Stimulated activated CD8-positive, alpha-beta memory T cell treated with anti-CD3 and anti-CD28 coated beads, Interleukin-4, amount 100 ng/mL, for 48 hours (primary cell): ENCODE measurements around the gene ZNF276.

Experiments
- DNase-seq: peaks from one replicate; pipeline ENCODE4 v3.0.0-alpha.2; 2020

Gene ZNF276

DNA sequence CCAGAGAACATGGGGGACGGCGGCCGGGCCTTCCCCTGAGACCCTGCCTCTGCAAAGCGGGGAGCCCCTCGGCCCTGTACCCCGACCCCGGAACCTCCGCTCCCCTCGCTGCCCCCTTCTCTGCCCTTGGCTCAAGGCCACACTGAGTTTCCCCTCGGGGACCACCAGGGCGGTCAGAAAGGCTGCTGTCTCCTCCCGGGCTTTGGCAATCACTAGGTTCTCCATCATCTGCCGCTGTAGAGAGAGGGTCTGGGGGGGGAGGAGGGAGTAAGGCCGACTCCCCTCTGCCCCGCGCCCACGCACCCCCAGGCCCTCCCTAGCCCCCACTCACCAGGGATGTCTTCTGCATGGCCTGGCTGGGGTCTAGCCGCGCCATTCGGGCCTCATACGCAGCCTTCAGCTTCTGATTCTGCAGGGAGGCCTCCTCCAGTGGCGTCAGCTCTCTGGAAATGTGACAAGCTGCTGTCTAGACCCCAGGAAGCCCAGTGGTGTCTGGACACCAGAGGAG is 9.0 kb upstream of the ZNF276 start:
- no peak for DNase-seq

DNA sequence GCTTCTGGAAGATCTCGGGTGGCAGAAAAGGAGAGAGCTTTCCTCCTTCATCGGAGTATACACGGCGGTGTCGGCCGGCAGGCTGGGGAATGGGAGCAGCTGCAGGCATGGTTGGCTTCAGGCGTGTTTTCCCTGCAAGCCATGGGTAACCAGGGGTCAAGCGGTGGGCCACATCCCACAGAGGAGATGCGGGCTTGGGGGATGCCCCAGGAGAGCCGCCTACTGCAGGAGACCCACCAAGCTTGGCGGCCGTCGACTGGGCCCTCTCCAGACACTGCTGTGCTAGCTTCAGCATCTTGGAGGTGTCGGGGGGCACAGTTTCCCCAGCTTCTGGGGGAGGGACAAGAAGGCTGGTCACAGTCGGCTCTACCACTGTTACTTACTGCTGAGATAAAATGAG is 4.8 kb upstream of the ZNF276 start:
- no peak for DNase-seq

GRCh38 chr16:89716916-89717687 is 4.2 kb upstream of the ZNF276 start:
- no peak for DNase-seq

GRCh38 chr16:89717688-89718505 is 3.4 kb upstream of the ZNF276 start:
- no peak for DNase-seq

GRCh38 chr16:89720551-89720812 is 855 bp upstream of the ZNF276 start:
- no peak for DNase-seq

GRCh38 chr16:89721546-89722391 is 432 bp downstream of the ZNF276 start:
- peak; percentile 86 for DNase-seq

GRCh38 chr16:89722392-89723278 is 1.3 kb downstream of the ZNF276 start:
- peak; percentile 76 for DNase-seq

DNA sequence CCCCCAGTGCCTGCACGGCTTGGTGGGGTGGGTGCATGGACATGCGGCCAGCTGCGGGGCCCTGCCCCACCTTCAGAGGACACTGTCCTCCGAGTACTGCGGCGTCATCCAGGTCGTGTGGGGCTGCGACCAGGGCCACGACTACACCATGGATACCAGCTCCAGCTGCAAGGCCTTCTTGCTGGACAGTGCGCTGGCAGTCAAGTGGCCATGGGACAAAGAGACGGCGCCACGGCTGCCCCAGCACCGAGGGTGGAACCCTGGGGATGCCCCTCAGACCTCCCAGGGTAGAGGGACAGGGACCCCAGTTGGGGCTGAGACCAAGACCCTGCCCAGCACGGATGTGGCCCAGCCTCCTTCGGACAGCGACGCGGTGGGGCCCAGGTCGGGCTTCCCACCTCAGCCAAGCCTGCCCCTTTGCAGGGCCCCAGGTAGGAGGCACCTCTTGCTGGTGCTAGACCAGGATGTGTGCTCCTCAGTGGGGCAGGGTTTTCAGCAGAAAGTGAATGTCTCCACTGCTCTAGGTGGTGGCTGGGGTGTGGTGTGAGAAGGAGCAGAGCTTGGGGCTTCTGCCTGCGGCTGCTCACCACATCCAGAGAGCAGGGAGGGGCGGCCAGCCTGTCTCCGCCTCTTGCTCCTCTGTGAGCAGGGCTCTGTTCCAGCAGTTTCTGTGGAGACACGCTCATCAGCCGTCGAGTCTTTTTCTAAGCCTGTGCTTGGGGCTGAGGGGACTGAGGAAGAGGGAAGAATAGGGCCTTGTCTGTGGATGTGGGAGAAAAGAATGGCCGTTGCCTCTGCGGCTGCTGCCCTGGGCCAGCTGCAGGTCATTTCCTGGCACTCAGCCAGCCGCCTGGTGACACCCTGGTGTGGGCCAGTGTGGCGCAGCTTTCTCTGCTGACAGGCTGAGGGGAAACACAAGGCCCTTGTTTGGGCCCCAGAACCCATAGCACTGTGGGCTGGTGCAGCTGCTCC is 2.2 kb downstream of the ZNF276 start:
- DNase-seq, result peak; percentile 79

DNA sequence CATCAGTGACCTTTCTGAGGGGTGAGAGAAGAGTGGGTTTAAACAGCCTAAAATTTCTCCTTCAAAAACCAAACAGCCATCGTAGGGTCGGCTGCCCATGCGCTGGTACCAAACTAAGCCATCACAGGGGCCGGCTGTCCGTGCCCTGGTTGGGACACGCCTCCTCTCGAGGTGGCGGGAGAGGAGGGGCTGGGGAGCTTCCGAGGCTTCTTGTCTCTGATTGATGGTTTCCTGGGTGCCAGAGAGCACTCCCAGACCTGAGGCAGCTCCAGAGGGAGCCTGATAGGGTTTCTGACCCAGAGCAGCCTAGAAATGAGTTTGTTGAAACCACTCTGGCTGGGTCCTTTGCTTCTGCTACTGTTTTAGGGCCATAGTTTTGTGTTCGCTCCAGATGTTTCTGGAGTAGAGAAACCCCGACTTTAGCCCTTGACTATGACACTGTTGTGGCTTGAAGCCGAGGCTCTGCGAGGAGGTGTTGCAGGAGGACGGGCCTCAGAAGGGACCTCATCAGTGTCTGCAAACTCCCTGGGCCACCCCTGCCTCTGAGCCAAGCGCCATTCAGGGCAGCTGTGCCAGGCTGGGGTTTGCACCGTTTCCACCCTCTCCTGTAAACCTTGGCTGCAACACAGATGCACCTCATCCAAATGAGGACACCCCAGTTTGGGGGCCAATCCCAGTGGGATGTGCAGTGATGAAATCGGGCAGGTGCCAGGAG is 6.2 kb downstream of the ZNF276 start:
- DNase-seq, result no peak

DNA sequence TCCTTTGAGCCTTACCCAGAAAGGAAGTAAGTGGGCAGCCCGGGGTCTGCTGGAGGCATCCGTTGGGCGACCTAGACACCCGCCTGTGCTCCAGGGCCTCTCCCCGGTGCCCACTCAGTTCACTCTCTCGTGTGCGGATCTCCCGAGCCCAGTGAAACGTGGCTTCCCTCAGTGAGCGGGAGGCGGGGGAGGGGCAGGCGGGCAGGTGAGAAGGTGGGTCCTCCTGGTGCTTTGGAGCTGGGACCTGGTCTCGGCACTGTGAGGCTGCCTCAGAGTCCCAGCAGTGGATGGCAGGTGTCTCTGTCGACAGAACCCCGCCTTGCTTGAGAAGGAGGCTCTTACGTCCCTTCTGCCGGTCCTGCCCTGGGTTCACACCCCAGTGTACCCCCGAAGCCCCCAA is 8.0 kb downstream of the ZNF276 start:
- DNase-seq, result no peak

- no peak for DNase-seq
Observed at GRCh38 chr16:89729863-89730593, 8.7 kb downstream of the ZNF276 start.

DNA sequence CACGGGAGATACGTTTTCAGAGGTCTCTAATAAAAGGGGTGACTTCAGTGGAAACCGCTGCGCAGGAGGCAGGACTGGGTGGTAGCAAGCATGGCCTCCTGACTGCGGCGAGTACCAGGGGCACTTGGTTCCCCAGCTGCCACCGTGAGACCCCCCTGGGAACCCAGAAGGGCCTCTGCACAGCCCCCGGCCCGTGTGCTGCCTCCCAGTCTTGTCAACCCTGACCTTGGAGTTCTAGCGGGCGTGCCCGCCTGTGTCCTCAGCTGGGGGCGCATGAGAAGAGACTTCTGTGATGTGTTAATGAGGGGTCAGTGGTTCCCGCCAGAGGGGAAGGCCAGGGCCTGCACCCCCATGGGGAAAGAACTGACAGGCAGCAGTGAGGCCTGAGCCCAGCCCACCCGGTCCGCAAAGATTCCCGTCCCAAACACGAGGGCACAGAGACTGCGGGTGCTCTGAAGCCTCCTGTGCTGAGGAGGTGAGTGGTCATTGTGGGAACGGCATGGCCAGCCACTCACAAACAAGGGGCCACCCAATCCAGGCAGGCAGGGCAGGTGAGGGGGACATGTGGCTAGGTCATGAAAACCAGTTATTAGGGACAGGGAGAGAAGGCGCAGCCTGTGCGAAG is 9.4 kb downstream of the ZNF276 start:
- no peak for DNase-seq

GRCh38 chr16:89732142-89732917 is 11.0 kb downstream of the ZNF276 start:
- no peak for DNase-seq

DNA sequence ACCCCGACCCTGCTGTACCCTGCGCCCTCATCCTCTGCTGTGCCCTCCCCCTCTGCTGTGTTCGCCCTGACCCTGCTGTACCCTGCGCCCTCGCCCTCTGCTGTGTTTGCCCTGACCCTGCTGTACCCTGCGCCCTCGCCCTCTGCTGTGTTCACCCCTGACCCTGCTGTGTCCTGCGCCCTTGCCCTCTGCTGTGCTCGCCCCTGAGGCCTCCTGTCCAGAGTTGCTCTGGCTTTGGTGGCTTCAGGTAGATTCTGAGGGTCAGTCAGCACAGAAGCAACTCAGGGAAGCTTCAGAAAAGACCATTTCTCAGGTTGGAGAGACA is 11.5 kb downstream of the ZNF276 start:
- DNase-seq, result no peak

- DNase-seq, result no peak
Observed at GRCh38 chr16:89733322-89733721, 12.0 kb downstream of the ZNF276 start.

GRCh38 chr16:89733792-89734191 is 12.5 kb downstream of the ZNF276 start:
- no peak for DNase-seq

- DNase-seq, result no peak
Observed at GRCh38 chr16:89736554-89736953, 15.2 kb downstream of the ZNF276 start.

GRCh38 chr16:89737341-89738071 is 16.2 kb downstream of the ZNF276 start:
- no peak for DNase-seq
